ENCODE measurements around the gene TFR2. TPM values are rescaled to one million over a fixed set of nuclear protein-coding genes. Genes with fewer than 3 reads are reported as not detected.

TFR2 gene
- total RNA-seq, 1 experiment from 2014 or later: 11.8 TPM

DNA sequence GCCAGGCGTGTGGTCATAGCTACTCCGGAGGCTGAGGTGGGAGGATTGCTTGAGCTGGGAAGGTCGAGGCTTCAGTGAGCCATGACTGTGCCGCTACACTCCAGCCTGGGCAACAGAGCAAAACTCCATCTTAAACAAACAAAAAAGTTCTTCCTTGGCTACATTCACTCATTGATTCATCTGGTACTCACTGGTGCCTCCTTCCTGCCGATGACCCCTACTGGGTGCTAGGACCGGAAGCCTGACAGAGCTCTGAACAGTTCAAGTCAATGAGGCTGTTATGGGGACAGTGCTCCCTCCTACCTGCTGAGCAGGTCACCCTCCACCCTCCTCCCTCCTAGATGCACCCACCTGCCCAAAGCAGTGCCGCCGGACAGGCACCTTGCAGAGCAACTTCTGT lies 34.2 kb downstream of the TFR2 start:
- Histone ChIP-seq H2AFZ (ENCODE audit: low read depth, low read length, poor library complexity, severe bottlenecking) (no peak overlapping the region), H3K9me3 (ENCODE audit: control insufficient read depth in 1 of 2, insufficient read depth in 1 of 2, low read depth in 1 of 2, low read length in 2 of 2) (no peaks in the 10 kb centered on the region), H4K20me1 (ENCODE audit: insufficient read depth) (no peaks in the 10 kb centered on the region), H3K36me3 (ENCODE audit: control insufficient read depth in 1 of 2, insufficient read depth in 2 of 2, low read length in 2 of 2) (no peaks in the 10 kb centered on the region), H3K27ac (ENCODE audit: low read depth, low read length) (no peak overlapping the region), H3K4me3 (replicated peaks in 1 of 2; ENCODE audit: low read depth in 1 of 2, low read length in 2 of 2) (no peak overlapping the region), H3K9me2 (ENCODE audit: insufficient read depth) (no peaks in the 10 kb centered on the region), H3K79me2 (ENCODE audit: insufficient read depth, low read length) (no peaks in the 10 kb centered on the region), H3K27me3 (ENCODE audit: insufficient read depth, low read length) (no peaks in the 10 kb centered on the region), H3K4me1 (ENCODE audit: control insufficient read depth in 1 of 2, insufficient read depth in 2 of 2, low read length in 2 of 2) (peaks cover 4 to 49% of the 10 kb centered on the region in 2 experiments), H3K4me2 (ENCODE audit: low read length) (no peak overlapping the region), H3K9ac (ENCODE audit: low read length) (no peak overlapping the region)
- ATAC-seq (no peak), DNase-seq (ENCODE audit: low read depth, low spot score) (no peak)
- RAD21 ChIA-PET (ENCODE audit: low non-redundant PET in 1 of 2, low total read pairs in 2 of 2, uncharacterized antibody in 2 of 2, unreplicated experiment in 2 of 2): no interaction called here
- POLR2A ChIA-PET: interaction anchor here (0.5 to 2.2 kb wide), 2 partner anchors 21 to 160 kb away, joined by 3 to 9 read pairs; partner anchors contain the start of genes FBXO24 and LRCH4
- intact Hi-C loops (cut with micrococcal nuclease): no loop called here
- no peak for TF ChIP-seq EZH2 (IDR thresholded peaks at IDR 0.05)
- TF ChIP-seq ZNF274 (IDR thresholded peaks at IDR 0.05; ENCODE audit: low read depth, low read length): no peak
- no peak for TF ChIP-seq SIN3A (IDR thresholded peaks at IDR 0.05; ENCODE audit: low read depth)
- no peak for TF ChIP-seq EGR1 (IDR thresholded peaks at IDR 0.05; ENCODE audit: low read depth)
- no peak for TF ChIP-seq POLR2AphosphoS5 (IDR thresholded peaks at IDR 0.05; ENCODE audit: low read depth, low read length)
- TF ChIP-seq, protein P1, sequence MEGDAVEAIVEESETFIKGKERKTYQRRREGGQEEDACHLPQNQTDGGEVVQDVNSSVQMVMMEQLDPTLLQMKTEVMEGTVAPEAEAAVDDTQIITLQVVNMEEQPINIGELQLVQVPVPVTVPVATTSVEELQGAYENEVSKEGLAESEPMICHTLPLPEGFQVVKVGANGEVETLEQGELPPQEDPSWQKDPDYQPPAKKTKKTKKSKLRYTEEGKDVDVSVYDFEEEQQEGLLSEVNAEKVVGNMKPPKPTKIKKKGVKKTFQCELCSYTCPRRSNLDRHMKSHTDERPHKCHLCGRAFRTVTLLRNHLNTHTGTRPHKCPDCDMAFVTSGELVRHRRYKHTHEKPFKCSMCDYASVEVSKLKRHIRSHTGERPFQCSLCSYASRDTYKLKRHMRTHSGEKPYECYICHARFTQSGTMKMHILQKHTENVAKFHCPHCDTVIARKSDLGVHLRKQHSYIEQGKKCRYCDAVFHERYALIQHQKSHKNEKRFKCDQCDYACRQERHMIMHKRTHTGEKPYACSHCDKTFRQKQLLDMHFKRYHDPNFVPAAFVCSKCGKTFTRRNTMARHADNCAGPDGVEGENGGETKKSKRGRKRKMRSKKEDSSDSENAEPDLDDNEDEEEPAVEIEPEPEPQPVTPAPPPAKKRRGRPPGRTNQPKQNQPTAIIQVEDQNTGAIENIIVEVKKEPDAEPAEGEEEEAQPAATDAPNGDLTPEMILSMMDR (IDR thresholded peaks at IDR 0.05 in 2 of 3, conservative IDR thresholded peaks at IDR 0.05 in 1 of 3; ENCODE audit: borderline replicate concordance in 1 of 3, insufficient read depth in 1 of 3, low read depth in 2 of 3, low read length in 2 of 3): no peak
- TF ChIP-seq YY1 (IDR thresholded peaks at IDR 0.05; ENCODE audit: extremely low read depth, insufficient replicate concordance, low read depth, low read length): no peak
- no peak for TF ChIP-seq FOSL1 (IDR thresholded peaks at IDR 0.05; ENCODE audit: low read depth)
- no peak for TF ChIP-seq ELF1 (IDR thresholded peaks at IDR 0.05; ENCODE audit: borderline replicate concordance, low read depth)
- no peak for TF ChIP-seq SP1 (IDR thresholded peaks at IDR 0.05; ENCODE audit: low read depth)
- TF ChIP-seq RAD21 (IDR thresholded peaks at IDR 0.05; ENCODE audit: low read depth): no peak
- no peak for TF ChIP-seq EZH2phosphoT487 (IDR thresholded peaks at IDR 0.05; ENCODE audit: borderline replicate concordance)
- no peak for TF ChIP-seq CEBPB (IDR thresholded peaks at IDR 0.05; ENCODE audit: low read depth)
- TF ChIP-seq POLR2A (IDR thresholded peaks at IDR 0.05; ENCODE audit: borderline replicate concordance, extremely low read depth, insufficient read depth, insufficient read length): no peak
- CTCF ChIA-PET: interaction anchor here (0.6 kb wide), 1 partner anchor 99 kb away, joined by 3 read pairs; the partner anchor contains the start of gene POP7
- BruUV-seq (replicated peaks): no TSS peak

Data from HCT116 (cell line).